OCI-M2 (cell line): Measurements from ENCODE around the gene SPTY2D1.
"Not testable (repeated sequence)": the region's sequence is repeated elsewhere in the genome, so short reads cannot be mapped to it uniquely, and the experiment has no call there.

Source experiments
- DNase-seq: peaks from one replicate; lab custom pipeline; 2025; ENCODE audit not compliant: unreplicated experiment; lab: John Stamatoyannopoulos, UW

SPTY2D1 gene

GRCh38 chr11:18618342-18619025 is 15.7 kb downstream of the SPTY2D1 start:
- no peak for DNase-seq

- no peak for DNase-seq
Observed at GRCh38 chr11:18617688-18618341, 16.3 kb downstream of the SPTY2D1 start.

GRCh38 chr11:18615628-18616392 is 18.3 kb downstream of the SPTY2D1 start:
- DNase-seq: peak; percentile 12

- no peak for DNase-seq
Observed at GRCh38 chr11:18614667-18615066, 19.5 kb downstream of the SPTY2D1 start.

- no peak for DNase-seq
Observed at GRCh38 chr11:18612394-18612793, 21.7 kb downstream of the SPTY2D1 start.

- DNase-seq: no peak
Observed at GRCh38 chr11:18611196-18611595, 22.9 kb downstream of the SPTY2D1 start.

- DNase-seq: no peak
Observed at GRCh38 chr11:18608376-18608775, 25.8 kb downstream of the SPTY2D1 start.

- no peak for DNase-seq
Observed at GRCh38 chr11:18600915-18601569, 33.1 kb downstream of the SPTY2D1 start.

- DNase-seq: no peak
Observed at GRCh38 chr11:18599739-18600230, 34.4 kb downstream of the SPTY2D1 start, which contains the start of gene MISFA. TSS of gene MISFA (plus strand) at chr11:18599789. CDS start at chr11:18599929, 140 bp downstream.

- no peak for DNase-seq
Observed at GRCh38 chr11:18594999-18595749, 39.0 kb downstream of the SPTY2D1 start.

- not testable (repeated sequence) for DNase-seq
Observed at GRCh38 chr11:18594088-18594487, 40.1 kb downstream of the SPTY2D1 start.

- DNase-seq: no peak
Observed at GRCh38 chr11:18590571-18590970, 43.6 kb downstream of the SPTY2D1 start.

GRCh38 chr11:18588297-18589252 is 45.6 kb downstream of the SPTY2D1 start, which contains the start of gene UEVLD:
TSS of gene UEVLD (minus strand) at chr11:18588734. CDS start at chr11:18588654, 80 bp downstream.
- no peak for DNase-seq

- no peak for DNase-seq
Observed at GRCh38 chr11:18581825-18582224, 52.3 kb downstream of the SPTY2D1 start.

GRCh38 chr11:18580113-18580766 is 53.9 kb downstream of the SPTY2D1 start:
- no peak for DNase-seq

GRCh38 chr11:18578975-18579598 is 55.1 kb downstream of the SPTY2D1 start:
- DNase-seq: no peak

- no peak for DNase-seq
Observed at GRCh38 chr11:18575361-18575760, 58.8 kb downstream of the SPTY2D1 start.

GRCh38 chr11:18567081-18567480 is 67.1 kb downstream of the SPTY2D1 start:
- no peak for DNase-seq
